Trophoblast cell (in vitro differentiated cells and primary cell): ENCODE data around the gene AFF4.

Experiments
- DNase-seq, 2 donors: peaks; one replicate each; pipeline ENCODE4 v3.0.0-alpha.2; 2016
- H2AFZ ChIP-seq: 2 replicates; pipeline ENCODE4 v1.6.1; 2013; ENCODE audit warnings: low read length, moderate library complexity, mild to moderate bottlenecking; ENCODE audit not compliant: insufficient read depth, poor library complexity
- H2AK5ac ChIP-seq: 2 replicates; pipeline ENCODE4 v1.6.1; 2013; ENCODE audit warnings: mild to moderate bottlenecking, low read length
- H2BK120ac ChIP-seq: 2 replicates; pipeline ENCODE4 v1.6.1; 2013; ENCODE audit warnings: low read length, mild to moderate bottlenecking, moderate library complexity; ENCODE audit not compliant: insufficient read depth, poor library complexity
- H2BK12ac ChIP-seq: 2 replicates; pipeline ENCODE4 v1.6.1; 2013; ENCODE audit warnings: mild to moderate bottlenecking, low read length, moderate library complexity
- H2BK5ac ChIP-seq: 2 replicates; pipeline ENCODE4 v1.6.1; 2013; ENCODE audit warnings: low read length, low read depth, moderate library complexity, mild to moderate bottlenecking; ENCODE audit not compliant: poor library complexity
- H3K14ac ChIP-seq: 2 replicates; pipeline ENCODE4 v1.6.1; 2013; ENCODE audit warnings: mild to moderate bottlenecking, low read length
- H3K18ac ChIP-seq: 2 replicates; pipeline ENCODE4 v1.6.1; 2013; ENCODE audit warnings: mild to moderate bottlenecking, low read length
- H3K23ac ChIP-seq: 2 replicates; pipeline ENCODE4 v1.6.1; 2013; ENCODE audit warnings: low read length
- H3K27ac ChIP-seq: 2 replicates; pipeline ENCODE4 v1.5.1; 2013; ENCODE audit warnings: low read depth, mild to moderate bottlenecking, inconsistent platforms, low read length, moderate library complexity
- H3K27me3 ChIP-seq: 2 replicates; pipeline ENCODE4 v1.6.1; 2013; ENCODE audit warnings: inconsistent platforms, mild to moderate bottlenecking, low read length, moderate library complexity; ENCODE audit not compliant: insufficient read depth
- H3K36me3 ChIP-seq, 2 experiments: 1 replicate in 1 of 2; 2 replicates in 1 of 2; pipeline ENCODE4 v1.6.1; 2013; ENCODE audit warnings: low read length in 2 of 2, mild to moderate bottlenecking in 2 of 2, moderate library complexity in 1 of 2; ENCODE audit not compliant: insufficient read depth in 2 of 2, control insufficient read depth in 1 of 2
- H3K4ac ChIP-seq: 2 replicates; pipeline ENCODE4 v1.6.1; 2013; ENCODE audit warnings: low read depth, mild to moderate bottlenecking, low read length, moderate library complexity
- H3K4me1 ChIP-seq, 2 experiments: 1 replicate in 1 of 2; 2 replicates in 1 of 2; pipeline ENCODE4 v1.6.1; 2013; ENCODE audit warnings: low read length in 2 of 2, mild to moderate bottlenecking in 2 of 2, moderate library complexity in 1 of 2; ENCODE audit not compliant: insufficient read depth in 2 of 2, control insufficient read depth in 1 of 2
- H3K4me2 ChIP-seq: 2 replicates; pipeline ENCODE4 v1.6.1; 2013; ENCODE audit warnings: inconsistent platforms, mild to moderate bottlenecking, low read length, moderate library complexity
- H3K4me3 ChIP-seq: 2 replicates; pipeline ENCODE4 v1.5.1; 2013; ENCODE audit warnings: mild to moderate bottlenecking, low read depth, low read length, inconsistent platforms
- H3K79me1 ChIP-seq: one replicate; pipeline ENCODE4 v1.6.1; 2013; ENCODE audit warnings: low read length
- H3K79me2 ChIP-seq: 2 replicates; pipeline ENCODE4 v1.6.1; 2013; ENCODE audit warnings: low read length, mild to moderate bottlenecking; ENCODE audit not compliant: control insufficient read depth, insufficient read depth, poor library complexity
- H3K9ac ChIP-seq: 2 replicates; pipeline ENCODE4 v1.6.1; 2013; ENCODE audit warnings: mild to moderate bottlenecking, low read length
- H3K9me3 ChIP-seq: 2 replicates; pipeline ENCODE4 v1.6.1; 2013; ENCODE audit warnings: low read depth, mild to moderate bottlenecking, control low read depth, inconsistent platforms, low read length; ENCODE audit not compliant: insufficient read depth
- H4K12ac ChIP-seq: 2 replicates; pipeline ENCODE4 v1.6.1; 2013; ENCODE audit warnings: low read depth, mild to moderate bottlenecking, low read length, moderate library complexity
- H4K8ac ChIP-seq: 2 replicates; pipeline ENCODE4 v1.6.1; 2013; ENCODE audit warnings: low read depth, mild to moderate bottlenecking, low read length, moderate library complexity
- H4K91ac ChIP-seq: one replicate; pipeline ENCODE4 v1.6.1; 2013; ENCODE audit warnings: low read depth, mild to moderate bottlenecking, low read length, moderate library complexity
- WGBS: extraction: QIAGEN DNeasy Blood & Tissue Kit; methylation state at CpG from one replicate; pipeline ENCODE4 v1.1.7; 2013; ENCODE audit warnings: missing lambda C conversion rate; ENCODE audit not compliant: insufficient read length, insufficient coverage; ENCODE audit errors: extremely low coverage; 5-methylcytosine and 5-hydroxymethylcytosine counted together

The AFF4 gene

DNA sequence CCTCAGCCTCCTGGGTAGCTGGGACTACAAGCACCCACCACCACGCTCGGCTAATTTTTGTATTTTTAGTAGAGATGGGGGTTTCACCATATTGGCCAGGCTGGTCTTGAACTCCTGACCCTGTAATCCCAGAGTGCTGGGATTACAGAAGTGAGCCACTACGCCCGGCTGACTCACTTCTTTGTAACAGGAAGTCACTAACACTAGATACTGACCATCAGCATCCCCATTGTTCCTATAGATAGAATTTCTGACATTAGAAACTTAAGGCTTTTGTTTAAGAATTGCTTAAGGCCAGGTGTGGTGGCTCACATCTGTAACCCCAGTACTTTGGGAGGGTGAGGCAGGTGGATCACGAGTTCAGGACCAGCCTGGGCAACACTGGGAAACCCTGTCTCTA is 47.8 kb downstream of the AFF4 start:
- Histone ChIP-seq H2AK5ac (no peak overlapping the region), H4K91ac (no peak overlapping the region), H2BK12ac (no peak overlapping the region), H2BK120ac (no peak overlapping the region), H3K9ac (no peak overlapping the region), H3K79me1 (no peaks in the 10 kb centered on the region), H3K27ac (no peak overlapping the region), H4K12ac (no peak overlapping the region), H3K4me2 (no peak overlapping the region), H3K4me3 (no peak overlapping the region), H4K8ac (no peak overlapping the region), H3K4me1 (peaks cover 0 to 4% of the 10 kb centered on the region in 2 experiments), H3K4ac (no peak overlapping the region), H3K14ac (no peak overlapping the region), H3K9me3 (no peaks in the 10 kb centered on the region), H3K18ac (peak overlapping the region; percentile 82), H3K36me3 (peaks cover 27 to 29% of the 10 kb centered on the region in 2 experiments), H3K27me3 (no peaks in the 10 kb centered on the region), H2AFZ (no peak overlapping the region), H3K79me2 (no peaks in the 10 kb centered on the region), H2BK5ac (no peak overlapping the region), H3K23ac (no peak overlapping the region)
- no CpG with 5 or more reads among the region's 5 CpGs for WGBS
- DNase-seq, result no peak

DNA sequence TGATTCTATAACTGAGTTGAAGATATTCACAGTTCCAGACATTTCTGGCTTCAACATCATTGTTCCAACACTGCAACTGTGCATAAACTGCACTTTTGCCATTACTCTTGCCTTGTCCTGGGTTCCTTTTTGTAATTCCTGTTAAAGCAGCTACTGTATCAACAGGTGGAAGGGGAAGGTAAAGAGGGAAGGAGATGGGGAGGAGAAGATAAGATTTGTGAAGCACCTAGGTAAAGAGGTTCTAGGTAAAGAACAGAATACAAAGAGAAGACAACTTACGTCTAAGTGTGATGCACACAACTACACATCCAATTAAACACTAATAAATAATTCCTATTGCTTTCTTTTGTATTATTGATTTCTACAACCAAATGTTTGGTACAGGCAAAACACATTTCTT is 53.7 kb downstream of the AFF4 start:
- Histone ChIP-seq H3K4me1 (no peaks in the 10 kb centered on the region), H4K12ac (no peak overlapping the region), H2AK5ac (no peak overlapping the region), H3K4me3 (no peak overlapping the region), H2AFZ (no peak overlapping the region), H3K4ac (no peak overlapping the region), H4K8ac (no peak overlapping the region), H2BK5ac (no peak overlapping the region), H3K9me3 (no peaks in the 10 kb centered on the region), H3K18ac (no peak overlapping the region), H3K27ac (no peak overlapping the region), H3K23ac (no peak overlapping the region), H4K91ac (no peak overlapping the region), H3K79me1 (no peaks in the 10 kb centered on the region), H3K36me3 (peaks cover 15 to 16% of the 10 kb centered on the region in 2 experiments), H3K9ac (no peak overlapping the region), H2BK120ac (no peak overlapping the region), H3K27me3 (no peaks in the 10 kb centered on the region), H2BK12ac (no peak overlapping the region), H3K4me2 (no peak overlapping the region), H3K79me2 (no peaks in the 10 kb centered on the region), H3K14ac (no peak overlapping the region)
- DNase-seq, result no peak
- no CpG with 5 or more reads among the region's 1 CpG for WGBS

DNA sequence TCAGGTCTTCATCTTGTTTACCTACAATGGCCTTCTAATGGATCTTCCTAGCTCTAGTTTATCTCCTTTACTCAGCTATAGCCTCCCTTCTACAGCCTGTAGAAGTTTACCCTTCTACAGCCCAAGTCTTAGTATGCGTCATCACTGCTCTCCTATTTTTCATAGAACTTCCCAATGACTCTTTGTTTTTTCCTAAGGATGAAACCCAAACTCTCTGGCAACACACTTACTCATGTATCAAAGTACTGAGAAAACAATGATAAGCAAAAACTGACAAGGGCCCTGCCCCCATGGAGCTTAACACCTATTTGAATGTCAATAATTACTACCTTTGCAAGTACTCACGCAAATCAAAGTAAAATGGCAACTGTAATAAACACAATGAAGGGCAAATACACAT is 56.3 kb downstream of the AFF4 start:
- no peak overlapping the region for H3K27ac ChIP-seq
- H4K12ac ChIP-seq, result no peak overlapping the region
- no peak overlapping the region for H2AFZ ChIP-seq
- no peak overlapping the region for H3K4me3 ChIP-seq
- no peak overlapping the region for H4K91ac ChIP-seq
- H3K23ac ChIP-seq, result no peak overlapping the region
- no peaks in the 10 kb centered on the region for H3K79me1 ChIP-seq
- H2BK120ac ChIP-seq, result no peak overlapping the region
- H4K8ac ChIP-seq, result no peak overlapping the region
- H3K36me3 ChIP-seq, result peaks cover 9 to 12% of the 10 kb centered on the region in 2 experiments
- WGBS, result no CpG with 5 or more reads among the region's 2 CpGs
- H2BK12ac ChIP-seq, result no peak overlapping the region
- DNase-seq, result peak in 1 of 2 donors; percentile 36
- no peak overlapping the region for H3K9ac ChIP-seq
- no peak overlapping the region for H3K18ac ChIP-seq
- H2BK5ac ChIP-seq, result no peak overlapping the region
- H3K4me1 ChIP-seq, result no peaks in the 10 kb centered on the region
- H3K14ac ChIP-seq, result no peak overlapping the region
- no peaks in the 10 kb centered on the region for H3K79me2 ChIP-seq
- no peak overlapping the region for H3K4ac ChIP-seq
- H2AK5ac ChIP-seq, result no peak overlapping the region
- H3K4me2 ChIP-seq, result no peak overlapping the region
- no peaks in the 10 kb centered on the region for H3K9me3 ChIP-seq
- no peaks in the 10 kb centered on the region for H3K27me3 ChIP-seq

DNA sequence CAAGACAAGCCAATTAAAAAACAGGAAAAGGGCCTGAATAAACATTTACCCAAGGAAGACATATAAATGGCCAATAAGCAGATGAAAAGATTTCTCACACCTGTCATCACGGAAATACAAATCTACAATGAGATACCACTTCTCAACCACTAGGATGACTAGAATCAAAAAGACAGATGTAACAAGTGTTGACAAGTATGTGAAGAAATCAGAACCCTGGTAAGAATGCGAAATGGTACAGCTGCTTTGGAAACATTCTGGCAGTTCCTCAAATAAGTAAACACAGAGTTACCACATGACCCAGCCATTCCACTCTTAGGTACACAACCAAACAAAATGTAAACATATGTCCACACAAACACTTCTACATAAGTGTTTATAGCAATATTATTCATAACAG is 57.5 kb downstream of the AFF4 start:
- H3K4me2 ChIP-seq, result no peak overlapping the region
- H2BK5ac ChIP-seq, result no peak overlapping the region
- peaks cover 11 to 13% of the 10 kb centered on the region in 2 experiments for H3K36me3 ChIP-seq
- H3K9me3 ChIP-seq, result no peaks in the 10 kb centered on the region
- H3K27ac ChIP-seq, result no peak overlapping the region
- no CpG with 5 or more reads among the region's 2 CpGs for WGBS
- no peak overlapping the region for H3K4ac ChIP-seq
- peak; percentile 88 to 95 for DNase-seq
- no peak overlapping the region for H3K18ac ChIP-seq
- H4K91ac ChIP-seq, result no peak overlapping the region
- no peak overlapping the region for H2AFZ ChIP-seq
- no peak overlapping the region for H3K9ac ChIP-seq
- H3K14ac ChIP-seq, result no peak overlapping the region
- H3K79me1 ChIP-seq, result no peaks in the 10 kb centered on the region
- H4K8ac ChIP-seq, result no peak overlapping the region
- H4K12ac ChIP-seq, result no peak overlapping the region
- H3K27me3 ChIP-seq, result no peaks in the 10 kb centered on the region
- H2BK12ac ChIP-seq, result no peak overlapping the region
- H3K23ac ChIP-seq, result no peak overlapping the region
- H2AK5ac ChIP-seq, result no peak overlapping the region
- H2BK120ac ChIP-seq, result no peak overlapping the region
- no peaks in the 10 kb centered on the region for H3K79me2 ChIP-seq
- no peak overlapping the region for H3K4me3 ChIP-seq
- no peaks in the 10 kb centered on the region for H3K4me1 ChIP-seq
